Body of pancreas (tissue), 4 donors: ENCODE measurements around the gene GSC2. TPM values are rescaled to one million over a fixed set of nuclear protein-coding genes. Genes with fewer than 3 reads are reported as not detected.

ENCODE experiments used
- ATAC-seq: fragments of 150-250 bp; one replicate; pipeline ENCODE4 v1.9.1; 2016
- DNase-seq, 4 donors: peaks; one replicate each; pipeline ENCODE4 v3.0.0-alpha.2; 2019
- H3K27ac ChIP-seq, 4 donors: fragments of 200-600 bp; sonication (generic); 1 replicate in 3 of 4; 2 replicates in 1 of 4; pipeline versions ENCODE4 v1.5.1 to v1.6.1; 2016 to 2019; ENCODE audit warnings: mild to moderate bottlenecking in 1 of 4, mixed read lengths in 1 of 4, moderate library complexity in 1 of 4
- H3K27me3 ChIP-seq, 2 donors: fragments of 200-600 bp; sonication (generic); one replicate each; pipeline ENCODE4 v1.6.0; 2016; ENCODE audit warnings: mild to moderate bottlenecking in 1 of 2
- H3K36me3 ChIP-seq, 2 donors: fragments of 200-600 bp; sonication (generic); replicated peaks in 1 of 2; 2 replicates each; pipeline ENCODE4 v1.5.1; 2016; ENCODE audit warnings: low read depth in 2 of 2; ENCODE audit not compliant: insufficient read depth in 1 of 2
- H3K4me1 ChIP-seq: fragments of 200-600 bp; sonication (generic); one replicate; pipeline ENCODE4 v1.6.0; 2016
- H3K4me3 ChIP-seq, 2 donors: fragments of 200-600 bp; sonication (generic); 1 replicate in 1 of 2; 2 replicates in 1 of 2; pipeline ENCODE4 v1.5.1; 2016 to 2019
- H3K9me3 ChIP-seq, 3 donors: fragments of 200-600 bp; sonication (generic); 1 replicate in 2 of 3; 2 replicates in 1 of 3; pipeline ENCODE4 v1.5.1; 2016
- CTCF ChIP-seq, 7 experiments: fragments of 450-650 bp in 4 of 7; fragments of 200-600 bp in 3 of 7; sonication (generic) in 3 of 7; IDR thresholded peaks; one replicate each; pipeline ENCODE4 v1.5.1; 2016 to 2019; ENCODE audit warnings: antibody characterized with exemption in 7 of 7
- POLR2A ChIP-seq, 3 donors: fragments of 450-650 bp; IDR thresholded peaks; one replicate each; pipeline ENCODE4 v1.6.1; 2016; ENCODE audit warnings: antibody characterized with exemption in 3 of 3, mild to moderate bottlenecking in 2 of 3
- WGBS, 2 donors: methylation state at CpG; one replicate each; pipeline ENCODE4 v1.1.5; 2017; 5-methylcytosine and 5-hydroxymethylcytosine counted together
- intact Hi-C: fragments of 100-400 bp; cut with DNase I; formaldehyde crosslinking; loops from one replicate; pipeline ENCODE4 v1.15.1; 2023
- total RNA-seq, 2 donors: library from RNA; depleted of rRNA; stranded (reverse); fragments of >200 nt; gene quantifications; one replicate each; pipeline ENCODE4 v1.1.0, GENCODE V29; 2016

The GSC2 gene
- total RNA-seq, 2 donors from 2014 or later = not detected

- H3K4me3 ChIP-seq = no peak overlapping the region
- peaks cover 0 to 14% of the 10 kb centered on the region in 2 donors for H3K36me3 ChIP-seq
- H3K4me1 ChIP-seq = peaks cover 11% of the 10 kb centered on the region
- intact Hi-C loops = no loop called here
- 71 to 91% methylated on average over 5 of the region's 5 CpGs for WGBS, 2 donors
- no peak for DNase-seq
- TF ChIP-seq CTCF (IDR thresholded peaks at IDR 0.05) = no peak
- no peak for TF ChIP-seq POLR2A (IDR thresholded peaks at IDR 0.05)
- H3K27ac ChIP-seq = no peak overlapping the region
- H3K9me3 ChIP-seq = no peaks in the 10 kb centered on the region
- no peaks in the 10 kb centered on the region for H3K27me3 ChIP-seq
- no peak for ATAC-seq
Observed at GRCh38 chr22:19143212-19143611, 6.9 kb downstream of the GSC2 start.

- TF ChIP-seq CTCF (IDR thresholded peaks at IDR 0.05) (no peak), POLR2A (IDR thresholded peaks at IDR 0.05) (no peak)
- Histone ChIP-seq H3K4me3 (no peak overlapping the region), H3K9me3 (no peaks in the 10 kb centered on the region), H3K36me3 (peaks cover 0 to 14% of the 10 kb centered on the region in 2 donors), H3K4me1 (peaks cover 11% of the 10 kb centered on the region), H3K27me3 (no peaks in the 10 kb centered on the region), H3K27ac (no peak overlapping the region)
- 96 to 98% methylated on average over 4 to 9 of the region's 9 CpGs for WGBS, 2 donors
- no peak for ATAC-seq
- intact Hi-C loops = no loop called here
- no peak for DNase-seq
Observed at GRCh38 chr22:19142394-19142793, 7.7 kb downstream of the GSC2 start.

GRCh38 chr22:19139974-19140373 is 10.1 kb downstream of the GSC2 start:
- peaks cover 0 to 16% of the 10 kb centered on the region in 2 donors for H3K36me3 ChIP-seq
- WGBS, 2 donors = 85 to 91% methylated on average over 4 to 5 of the region's 5 CpGs

GRCh38 chr22:19139001-19139356 is 11.1 kb downstream of the GSC2 start:
- TF ChIP-seq CTCF (IDR thresholded peaks at IDR 0.05) (no peak), POLR2A (IDR thresholded peaks at IDR 0.05) (no peak)
- no peak for ATAC-seq
- Histone ChIP-seq H3K4me1 (peaks cover 9% of the 10 kb centered on the region), H3K27me3 (no peaks in the 10 kb centered on the region), H3K9me3 (no peaks in the 10 kb centered on the region), H3K4me3 (no peak overlapping the region), H3K36me3 (peaks cover 0 to 22% of the 10 kb centered on the region in 2 donors), H3K27ac (no peak overlapping the region)
- WGBS, 2 donors = 87 to 94% methylated on average over 3 to 9 of the region's 9 CpGs
- intact Hi-C loops = no loop called here
- no peak for DNase-seq

More at GRCh38 chr22:19139974-19140373, 10.1 kb downstream of the GSC2 start:
- DNase-seq (no peak), ATAC-seq (no peak)
- Histone ChIP-seq H3K27ac (no peak overlapping the region), H3K27me3 (no peaks in the 10 kb centered on the region), H3K4me1 (peaks cover 11% of the 10 kb centered on the region), H3K9me3 (no peaks in the 10 kb centered on the region), H3K4me3 (no peak overlapping the region)
- intact Hi-C loops = no loop called here
- TF ChIP-seq POLR2A (IDR thresholded peaks at IDR 0.05) = no peak
- no peak for TF ChIP-seq CTCF (IDR thresholded peaks at IDR 0.05)

- DNase-seq (no peak), ATAC-seq (no peak)
- TF ChIP-seq CTCF (IDR thresholded peaks at IDR 0.05) (no peak), POLR2A (IDR thresholded peaks at IDR 0.05) (no peak)
- Histone ChIP-seq H3K27ac (no peak overlapping the region), H3K36me3 (peaks cover 0 to 27% of the 10 kb centered on the region in 2 donors), H3K4me1 (peaks cover 3% of the 10 kb centered on the region), H3K27me3 (no peaks in the 10 kb centered on the region), H3K9me3 (no peaks in the 10 kb centered on the region), H3K4me3 (no peak overlapping the region)
- WGBS, 2 donors = 89 to 96% methylated on average over 11 to 15 of the region's 15 CpGs
- intact Hi-C loops = no loop called here
Observed at GRCh38 chr22:19138217-19139000, 11.7 kb downstream of the GSC2 start.
